Hepatocyte (in vitro differentiated cells): Measurements from ENCODE around the gene RCAN2.

Experiments
- CTCF ChIP-seq: fragments of 200-600 bp; sonication (generic); IDR thresholded peaks from 2 replicates; pipeline ENCODE4 v1.5.1; 2016; ENCODE audit warnings: antibody characterized with exemption, mild to moderate bottlenecking; ENCODE audit not compliant: poor library complexity
- EZH2 ChIP-seq: fragments of 200-600 bp; sonication (generic); IDR thresholded peaks from 2 replicates; pipeline ENCODE4 v1.6.1; 2016; ENCODE audit warnings: antibody characterized with exemption, mild to moderate bottlenecking, borderline replicate concordance

GRCh38 chr6:46510651-46511050 lies 19.4 kb upstream of the RCAN2 start:
- no peak for TF ChIP-seq CTCF
- no peak for TF ChIP-seq EZH2
